Prostate gland (tissue), 2 donors: ENCODE measurements around the gene RPUSD2.

ENCODE experiments used
- POLR2A ChIP-seq: fragments of 450-650 bp; IDR thresholded peaks from one replicate; pipeline ENCODE4 v1.6.1; 2016; ENCODE audit warnings: antibody characterized with exemption, mild to moderate bottlenecking
- POLR2AphosphoS5 ChIP-seq: sonication (generic); formaldehyde crosslinking; IDR thresholded peaks from one replicate; pipeline ENCODE4 v1.6.1; 2017; ENCODE audit warnings: antibody characterized with exemption
- TF ChIP-seq, protein P1 (sequence below), 4 experiments: fragments of 200-600 bp in 2 of 4; fragments of 450-650 bp in 2 of 4; sonication (generic) in 2 of 4; IDR thresholded peaks; 1 replicate in 3 of 4; 2 replicates in 1 of 4; pipeline ENCODE4 v1.5.1; 2016 to 2019; ENCODE audit warnings: antibody characterized with exemption in 4 of 4, mild to moderate bottlenecking in 2 of 4, moderate library complexity in 2 of 4

DNA sequence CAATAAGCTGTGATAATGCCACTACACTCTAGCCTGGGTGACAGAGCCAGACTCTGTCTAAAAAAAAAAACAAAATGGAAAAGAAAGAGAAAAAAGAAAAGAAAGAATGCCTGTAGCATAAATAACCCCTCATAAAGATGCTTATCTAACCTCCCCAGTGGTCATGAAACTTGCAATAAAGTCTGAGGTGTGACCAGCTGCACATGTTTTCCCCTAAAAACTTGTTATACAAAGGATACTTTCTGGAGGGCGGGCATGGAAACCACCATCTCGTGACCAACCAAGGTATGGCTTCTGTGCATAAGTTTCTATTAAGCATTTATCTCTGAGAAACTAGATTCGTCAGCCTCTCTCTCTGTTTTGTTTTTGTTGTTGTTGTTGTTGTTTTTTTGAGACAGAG lies 26.0 kb upstream of the RPUSD2 start:
- TF ChIP-seq, protein P1, sequence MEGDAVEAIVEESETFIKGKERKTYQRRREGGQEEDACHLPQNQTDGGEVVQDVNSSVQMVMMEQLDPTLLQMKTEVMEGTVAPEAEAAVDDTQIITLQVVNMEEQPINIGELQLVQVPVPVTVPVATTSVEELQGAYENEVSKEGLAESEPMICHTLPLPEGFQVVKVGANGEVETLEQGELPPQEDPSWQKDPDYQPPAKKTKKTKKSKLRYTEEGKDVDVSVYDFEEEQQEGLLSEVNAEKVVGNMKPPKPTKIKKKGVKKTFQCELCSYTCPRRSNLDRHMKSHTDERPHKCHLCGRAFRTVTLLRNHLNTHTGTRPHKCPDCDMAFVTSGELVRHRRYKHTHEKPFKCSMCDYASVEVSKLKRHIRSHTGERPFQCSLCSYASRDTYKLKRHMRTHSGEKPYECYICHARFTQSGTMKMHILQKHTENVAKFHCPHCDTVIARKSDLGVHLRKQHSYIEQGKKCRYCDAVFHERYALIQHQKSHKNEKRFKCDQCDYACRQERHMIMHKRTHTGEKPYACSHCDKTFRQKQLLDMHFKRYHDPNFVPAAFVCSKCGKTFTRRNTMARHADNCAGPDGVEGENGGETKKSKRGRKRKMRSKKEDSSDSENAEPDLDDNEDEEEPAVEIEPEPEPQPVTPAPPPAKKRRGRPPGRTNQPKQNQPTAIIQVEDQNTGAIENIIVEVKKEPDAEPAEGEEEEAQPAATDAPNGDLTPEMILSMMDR (IDR thresholded peaks at IDR 0.05), result no peak
- no peak for TF ChIP-seq POLR2A
- TF ChIP-seq POLR2AphosphoS5, result no peak
